Loucy (cell line): Measurements from ENCODE around the gene NALCN.

Experiments
- H2AFZ ChIP-seq: fragments of 200-600 bp; sonication (generic); 2 replicates; pipeline ENCODE4 v1.6.0; 2016; ENCODE audit warnings: antibody characterized with exemption, mild to moderate bottlenecking, low read length, moderate library complexity
- H3F3A ChIP-seq: fragments of 200-600 bp; 2 replicates; pipeline ENCODE4 v1.6.0; 2016; ENCODE audit warnings: antibody characterized with exemption, low read depth, mild to moderate bottlenecking
- H3K27me3 ChIP-seq: fragments of 200-600 bp; sonication (generic); 2 replicates; pipeline ENCODE4 v1.6.1; 2014; ENCODE audit warnings: low read length, mild to moderate bottlenecking; ENCODE audit not compliant: insufficient read depth, poor library complexity, severe bottlenecking
- H3K36me3 ChIP-seq: fragments of 200-600 bp; sonication (generic); 2 replicates; pipeline ENCODE4 v1.6.1; 2016; ENCODE audit warnings: low read length; ENCODE audit not compliant: insufficient read depth
- H3K4me1 ChIP-seq: fragments of 200-600 bp; sonication (generic); 2 replicates; pipeline ENCODE4 v1.5.1; 2014; ENCODE audit warnings: low read length, mild to moderate bottlenecking; ENCODE audit not compliant: insufficient read depth, poor library complexity, severe bottlenecking
- H3K4me2 ChIP-seq: fragments of 200-600 bp; sonication (generic); 2 replicates; pipeline ENCODE4 v1.6.0; 2014; ENCODE audit warnings: antibody characterized with exemption, low read length, low read depth, mild to moderate bottlenecking; ENCODE audit not compliant: poor library complexity, severe bottlenecking
- H3K4me3 ChIP-seq: fragments of 200-600 bp; sonication (generic); 2 replicates; pipeline ENCODE4 v1.5.1; 2014; ENCODE audit warnings: low read length, mild to moderate bottlenecking, mixed read lengths; ENCODE audit not compliant: poor library complexity, severe bottlenecking
- H3K79me2 ChIP-seq: fragments of 200-600 bp; sonication (generic); 2 replicates; pipeline ENCODE4 v1.6.1; 2014; ENCODE audit warnings: low read length; ENCODE audit not compliant: insufficient read depth
- H3K9ac ChIP-seq: fragments of 200-600 bp; sonication (generic); 2 replicates; pipeline ENCODE4 v1.6.0; 2014; ENCODE audit warnings: mild to moderate bottlenecking, low read depth, low read length, moderate library complexity; ENCODE audit not compliant: poor library complexity, severe bottlenecking
- H3K9me2 ChIP-seq: fragments of 200-600 bp; sonication (generic); replicated peaks from 2 replicates; pipeline ENCODE4 v1.6.1; 2016; ENCODE audit warnings: low read depth, low read length, mixed read lengths
- H3K9me3 ChIP-seq: fragments of 200-600 bp; sonication (generic); 2 replicates; pipeline ENCODE4 v1.6.1; 2014; ENCODE audit warnings: mild to moderate bottlenecking, antibody characterized with exemption, low read length, low read depth; ENCODE audit not compliant: insufficient read depth
- H4K20me1 ChIP-seq: fragments of 200-600 bp; sonication (generic); 2 replicates; pipeline ENCODE4 v1.6.0; 2014; ENCODE audit warnings: antibody characterized with exemption, low read length, mild to moderate bottlenecking; ENCODE audit not compliant: insufficient read depth, poor library complexity, severe bottlenecking
- EZH2phosphoT487 ChIP-seq: fragments of 200-600 bp; IDR thresholded peaks from 2 replicates; pipeline ENCODE4 v1.6.1; 2018; ENCODE audit warnings: antibody characterized with exemption, mild to moderate bottlenecking, moderate library complexity, borderline replicate concordance
- TF ChIP-seq, protein P1 (sequence below): fragments of 200-600 bp; sonication (generic); conservative IDR thresholded peaks from 2 replicates; pipeline ENCODE4 v1.5.1; 2014; ENCODE audit warnings: mild to moderate bottlenecking, antibody characterized with exemption, low read length

The NALCN gene

DNA sequence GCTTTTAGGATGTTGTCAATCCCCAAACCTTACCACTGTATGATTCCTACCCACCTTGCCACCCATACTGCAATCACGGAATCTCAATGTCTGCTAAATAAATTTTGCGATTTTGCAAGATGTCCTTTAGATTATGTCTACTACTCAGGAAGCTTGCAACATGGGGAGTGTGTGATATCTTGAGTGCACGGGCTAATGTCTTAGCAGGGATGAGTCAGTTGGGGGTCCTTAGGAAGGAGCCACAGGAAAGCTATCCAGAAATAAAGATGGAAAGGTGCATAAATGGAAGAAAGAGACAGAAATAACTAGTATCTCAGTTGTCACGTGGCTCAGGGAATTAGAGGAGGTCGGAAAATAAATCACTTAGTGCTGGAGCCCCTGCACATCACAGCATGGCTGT is 77.1 kb downstream of the NALCN start:
- Histone ChIP-seq H3K36me3 (no peaks in the 10 kb centered on the region), H2AFZ (no peak overlapping the region), H4K20me1 (no peaks in the 10 kb centered on the region), H3K9me3 (no peaks in the 10 kb centered on the region), H3K4me1 (no peaks in the 10 kb centered on the region), H3K79me2 (no peaks in the 10 kb centered on the region), H3F3A (no peaks in the 10 kb centered on the region), H3K9me2 (no peaks in the 10 kb centered on the region), H3K4me3 (no peak overlapping the region), H3K27me3 (no peaks in the 10 kb centered on the region), H3K9ac (no peak overlapping the region), H3K4me2 (no peak overlapping the region)
- TF ChIP-seq EZH2phosphoT487: no peak
- TF ChIP-seq, protein P1, sequence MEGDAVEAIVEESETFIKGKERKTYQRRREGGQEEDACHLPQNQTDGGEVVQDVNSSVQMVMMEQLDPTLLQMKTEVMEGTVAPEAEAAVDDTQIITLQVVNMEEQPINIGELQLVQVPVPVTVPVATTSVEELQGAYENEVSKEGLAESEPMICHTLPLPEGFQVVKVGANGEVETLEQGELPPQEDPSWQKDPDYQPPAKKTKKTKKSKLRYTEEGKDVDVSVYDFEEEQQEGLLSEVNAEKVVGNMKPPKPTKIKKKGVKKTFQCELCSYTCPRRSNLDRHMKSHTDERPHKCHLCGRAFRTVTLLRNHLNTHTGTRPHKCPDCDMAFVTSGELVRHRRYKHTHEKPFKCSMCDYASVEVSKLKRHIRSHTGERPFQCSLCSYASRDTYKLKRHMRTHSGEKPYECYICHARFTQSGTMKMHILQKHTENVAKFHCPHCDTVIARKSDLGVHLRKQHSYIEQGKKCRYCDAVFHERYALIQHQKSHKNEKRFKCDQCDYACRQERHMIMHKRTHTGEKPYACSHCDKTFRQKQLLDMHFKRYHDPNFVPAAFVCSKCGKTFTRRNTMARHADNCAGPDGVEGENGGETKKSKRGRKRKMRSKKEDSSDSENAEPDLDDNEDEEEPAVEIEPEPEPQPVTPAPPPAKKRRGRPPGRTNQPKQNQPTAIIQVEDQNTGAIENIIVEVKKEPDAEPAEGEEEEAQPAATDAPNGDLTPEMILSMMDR: no peak

DNA sequence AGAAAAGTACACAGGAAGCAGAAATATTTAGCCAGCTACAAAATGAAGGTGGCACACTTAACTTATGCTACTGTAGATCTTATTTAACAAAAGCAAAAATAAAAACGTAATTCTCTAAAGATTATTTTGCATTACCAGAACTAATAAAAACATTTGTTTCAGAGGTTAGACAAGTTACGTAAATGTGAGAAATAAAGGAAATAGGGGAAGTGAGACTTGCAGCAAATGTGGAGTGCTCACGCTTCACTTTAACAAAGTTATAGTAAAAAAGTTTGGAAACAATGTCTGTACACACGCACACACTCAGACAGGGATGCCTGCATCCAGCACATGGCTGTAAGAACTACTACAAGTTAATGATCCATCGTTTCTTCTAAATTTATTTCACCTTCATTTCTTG is 83.7 kb downstream of the NALCN start:
- TF ChIP-seq, protein P1: no peak
- no peak for TF ChIP-seq EZH2phosphoT487

DNA sequence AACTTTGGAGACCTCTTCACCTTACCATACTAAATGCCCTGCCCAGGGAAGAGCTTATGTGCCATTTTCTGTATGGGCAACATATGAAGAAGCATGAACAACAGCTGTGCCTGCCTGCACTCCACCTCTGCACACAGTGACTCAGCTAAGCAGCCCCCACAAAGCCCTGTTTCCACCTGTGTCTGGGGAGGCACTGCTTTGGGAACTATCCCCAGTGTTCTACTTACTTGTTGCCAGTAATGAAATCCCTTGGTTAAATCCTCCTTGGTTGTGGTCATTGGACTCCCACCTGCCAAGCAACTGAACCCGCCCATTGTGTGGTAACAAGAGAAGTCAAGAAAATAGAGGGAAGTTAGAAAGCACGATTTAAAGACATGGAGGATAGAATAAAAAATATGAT is 84.6 kb downstream of the NALCN start:
- no peaks in the 10 kb centered on the region for H3K9me2 ChIP-seq
- no peak overlapping the region for H3K9ac ChIP-seq
- TF ChIP-seq, protein P1: no peak
- TF ChIP-seq EZH2phosphoT487: no peak
- H3K9me3 ChIP-seq: no peaks in the 10 kb centered on the region
- no peaks in the 10 kb centered on the region for H3K27me3 ChIP-seq
- H3K36me3 ChIP-seq: no peaks in the 10 kb centered on the region
- H3K4me2 ChIP-seq: no peak overlapping the region
- H4K20me1 ChIP-seq: no peaks in the 10 kb centered on the region
- H3K4me3 ChIP-seq: no peak overlapping the region
- H3K4me1 ChIP-seq: no peaks in the 10 kb centered on the region
- H3K79me2 ChIP-seq: no peaks in the 10 kb centered on the region
- H2AFZ ChIP-seq: no peak overlapping the region
- H3F3A ChIP-seq: no peaks in the 10 kb centered on the region

More for the DNA sequence above, 83.7 kb downstream of the NALCN start:
- no peaks in the 10 kb centered on the region for H3K36me3 ChIP-seq
- H3K27me3 ChIP-seq: no peaks in the 10 kb centered on the region
- no peaks in the 10 kb centered on the region for H3K9me2 ChIP-seq
- H3F3A ChIP-seq: no peaks in the 10 kb centered on the region
- no peaks in the 10 kb centered on the region for H3K79me2 ChIP-seq
- no peaks in the 10 kb centered on the region for H3K9me3 ChIP-seq
- no peaks in the 10 kb centered on the region for H3K4me1 ChIP-seq
- H3K4me2 ChIP-seq: no peak overlapping the region
- no peak overlapping the region for H2AFZ ChIP-seq
- H3K4me3 ChIP-seq: no peak overlapping the region
- no peak overlapping the region for H3K9ac ChIP-seq
- H4K20me1 ChIP-seq: no peaks in the 10 kb centered on the region
